C4-2B (cell line): ENCODE measurements around the gene ALKBH6.

Source experiments
- H3K27ac ChIP-seq: fragments of 450-650 bp; 2 replicates; pipeline ENCODE4 v1.5.1; 2017
- CTCF ChIP-seq: fragments of 450-650 bp; conservative IDR thresholded peaks from 2 replicates; pipeline ENCODE4 v1.5.1; 2017; ENCODE audit warnings: mild to moderate bottlenecking
- ZFX ChIP-seq: fragments of 450-650 bp; IDR thresholded peaks from 2 replicates; pipeline ENCODE4 v1.6.1; 2017

Gene ALKBH6

GRCh38 chr19:36009633-36010379 lies 4.2 kb downstream of the ALKBH6 start:
- peak overlapping the region; percentile 93 for H3K27ac ChIP-seq

GRCh38 chr19:36009220-36009619 lies 4.8 kb downstream of the ALKBH6 start:
- TF ChIP-seq CTCF (no peak), ZFX (no peak)
- H3K27ac ChIP-seq, result peak overlapping the region; percentile 93

More at GRCh38 chr19:36009633-36010379, 4.2 kb downstream of the ALKBH6 start:
- no peak; the same call in 1 of the 2 replicates for TF ChIP-seq ZFX
- no peak for TF ChIP-seq CTCF

- H3K27ac ChIP-seq, result peak within 1 kb of the TSS; percentile 93
- TF ChIP-seq CTCF, result no peak
- TF ChIP-seq ZFX, result peak; percentile 84; the same call in 1 of the 2 replicates
Measured at GRCh38 chr19:36008336-36008978, 5.6 kb downstream of the ALKBH6 start, which contains the start of gene SYNE4. Gene SYNE4, minus strand, starts transcription at chr19:36008813. Its CDS starts 132 bp downstream, at chr19:36008681.

- peak overlapping the region; percentile 93; the same call in 1 of the 2 replicates for H3K27ac ChIP-seq
- TF ChIP-seq ZFX, result no peak
- TF ChIP-seq CTCF, result no peak
Measured at GRCh38 chr19:36006955-36007354, 7.1 kb downstream of the ALKBH6 start.

GRCh38 chr19:36003284-36003683 lies 10.7 kb downstream of the ALKBH6 start:
- no peak for TF ChIP-seq ZFX
- TF ChIP-seq CTCF, result no peak
- H3K27ac ChIP-seq, result no peak overlapping the region

- H3K27ac ChIP-seq, result no peak overlapping the region
- TF ChIP-seq CTCF (no peak), ZFX (no peak)
Measured at GRCh38 chr19:36001605-36002004, 12.4 kb downstream of the ALKBH6 start.

- no peak overlapping the region for H3K27ac ChIP-seq
- TF ChIP-seq ZFX (no peak), CTCF (no peak)
Measured at GRCh38 chr19:35996777-35997176, 17.2 kb downstream of the ALKBH6 start.
